Activated naive CD8-positive, alpha-beta T cell treated with anti-CD3 and anti-CD28 coated beads for 36 hours (primary cell): Measurements from ENCODE around the gene UNC13B. TPM values are rescaled to one million over a fixed set of nuclear protein-coding genes. Genes with fewer than 3 reads are reported as not detected.

Experiments
- DNase-seq: peaks from one replicate; pipeline ENCODE4 v3.0.0; 2021
- H3K27ac Mint-ChIP-seq: one replicate; pipeline ENCODE4 v1.8.0; 2022; ENCODE audit warnings: mild to moderate bottlenecking, moderate library complexity, mixed read lengths
- H3K27me3 Mint-ChIP-seq: one replicate; pipeline ENCODE4 v1.8.0; 2022; ENCODE audit warnings: mild to moderate bottlenecking, mixed read lengths
- H3K36me3 Mint-ChIP-seq: one replicate; pipeline ENCODE4 v1.8.0; 2021; ENCODE audit warnings: mild to moderate bottlenecking, mixed read lengths
- H3K4me1 Mint-ChIP-seq: one replicate; pipeline ENCODE4 v1.8.0; 2021; ENCODE audit warnings: mixed read lengths
- H3K4me3 Mint-ChIP-seq: one replicate; pipeline ENCODE4 v1.8.0; 2022; ENCODE audit warnings: mild to moderate bottlenecking, moderate library complexity, mixed read lengths
- H3K9me3 Mint-ChIP-seq: one replicate; pipeline ENCODE4 v1.8.0; 2022; ENCODE audit warnings: mixed read lengths
- total RNA-seq, 2 experiments: library from RNA; stranded (reverse); gene quantifications; one replicate each; pipeline ENCODE4 v1.2.3, GENCODE V29; 2021

The UNC13B gene
- total RNA-seq, 2 experiments from 2014 or later: 2.5 to 3.7 TPM

GRCh38 chr9:35294556-35294955 is 132.7 kb downstream of the UNC13B start:
- Mint-ChIP-seq H3K4me1 (peaks cover 4% of the 10 kb centered on the region), H3K27me3 (peaks cover 19% of the 10 kb centered on the region), H3K4me3 (no peak overlapping the region), H3K9me3 (no peaks in the 10 kb centered on the region), H3K36me3 (no peaks in the 10 kb centered on the region), H3K27ac (no peak overlapping the region)
- DNase-seq: no peak

GRCh38 chr9:35295369-35296036 is 133.7 kb downstream of the UNC13B start:
- Mint-ChIP-seq H3K4me1 (peaks cover 4% of the 10 kb centered on the region), H3K36me3 (no peaks in the 10 kb centered on the region), H3K27ac (no peak overlapping the region), H3K9me3 (no peaks in the 10 kb centered on the region), H3K4me3 (no peak overlapping the region), H3K27me3 (peaks cover 29% of the 10 kb centered on the region)
- DNase-seq: no peak

- H3K36me3 Mint-ChIP-seq: no peaks in the 10 kb centered on the region
- H3K27ac Mint-ChIP-seq: no peak overlapping the region
- peaks cover 75% of the 10 kb centered on the region for H3K27me3 Mint-ChIP-seq
- no peak for DNase-seq
- no peaks in the 10 kb centered on the region for H3K9me3 Mint-ChIP-seq
- H3K4me3 Mint-ChIP-seq: no peak overlapping the region
- H3K4me1 Mint-ChIP-seq: no peaks in the 10 kb centered on the region
These were observed 141.8 kb downstream of the UNC13B start for GRCh38 chr9:35303567-35303966.

GRCh38 chr9:35306283-35306682 is 144.5 kb downstream of the UNC13B start:
- peaks cover 59% of the 10 kb centered on the region for H3K27me3 Mint-ChIP-seq
- H3K4me1 Mint-ChIP-seq: no peaks in the 10 kb centered on the region
- H3K27ac Mint-ChIP-seq: no peak overlapping the region
- no peaks in the 10 kb centered on the region for H3K9me3 Mint-ChIP-seq
- H3K4me3 Mint-ChIP-seq: no peak overlapping the region
- H3K36me3 Mint-ChIP-seq: no peaks in the 10 kb centered on the region
- DNase-seq: no peak

GRCh38 chr9:35308316-35308715 is 146.5 kb downstream of the UNC13B start:
- Mint-ChIP-seq H3K27ac (no peak overlapping the region), H3K9me3 (no peaks in the 10 kb centered on the region), H3K36me3 (no peaks in the 10 kb centered on the region), H3K27me3 (peaks cover 45% of the 10 kb centered on the region), H3K4me1 (no peaks in the 10 kb centered on the region), H3K4me3 (no peak overlapping the region)
- DNase-seq: no peak

DNA sequence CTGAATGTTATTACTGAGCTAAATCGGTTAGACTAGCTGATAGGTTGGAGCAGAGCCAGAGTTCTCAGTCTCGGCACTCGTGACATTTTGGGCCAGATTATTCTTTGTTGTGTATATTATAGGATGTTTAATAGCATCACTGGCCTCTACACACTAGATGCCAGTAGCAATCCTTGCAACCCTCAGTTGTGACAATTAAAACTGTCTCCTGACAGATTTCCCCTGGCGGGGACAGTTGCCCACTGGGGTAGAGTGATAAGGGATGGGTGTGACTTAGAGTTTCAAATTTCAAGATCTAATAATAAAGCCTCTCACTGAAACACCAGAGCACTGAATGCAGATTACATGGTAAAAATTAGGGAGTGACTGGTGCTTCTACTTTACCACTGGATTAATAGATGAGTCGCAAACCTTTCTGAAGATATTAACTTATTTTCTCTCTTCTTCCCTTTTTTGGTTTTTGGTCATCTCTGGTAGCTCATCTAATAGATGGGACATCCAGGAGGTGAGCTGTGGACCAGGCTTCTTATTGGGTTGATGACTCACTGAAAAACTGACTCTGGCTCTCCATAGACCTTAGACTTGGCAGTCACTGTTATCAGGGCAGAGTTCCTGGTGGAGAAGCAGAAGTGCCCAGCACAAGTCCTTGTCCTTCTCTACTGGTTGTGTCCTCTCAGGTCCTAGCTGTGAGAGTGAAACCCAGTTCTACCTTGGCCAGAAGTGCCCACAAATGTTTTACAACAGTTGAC is 150.3 kb downstream of the UNC13B start:
- H3K27ac Mint-ChIP-seq: no peak overlapping the region
- no peaks in the 10 kb centered on the region for H3K4me1 Mint-ChIP-seq
- no peaks in the 10 kb centered on the region for H3K9me3 Mint-ChIP-seq
- peaks cover 11% of the 10 kb centered on the region for H3K27me3 Mint-ChIP-seq
- no peak for DNase-seq
- H3K36me3 Mint-ChIP-seq: no peaks in the 10 kb centered on the region
- H3K4me3 Mint-ChIP-seq: no peak overlapping the region

DNA sequence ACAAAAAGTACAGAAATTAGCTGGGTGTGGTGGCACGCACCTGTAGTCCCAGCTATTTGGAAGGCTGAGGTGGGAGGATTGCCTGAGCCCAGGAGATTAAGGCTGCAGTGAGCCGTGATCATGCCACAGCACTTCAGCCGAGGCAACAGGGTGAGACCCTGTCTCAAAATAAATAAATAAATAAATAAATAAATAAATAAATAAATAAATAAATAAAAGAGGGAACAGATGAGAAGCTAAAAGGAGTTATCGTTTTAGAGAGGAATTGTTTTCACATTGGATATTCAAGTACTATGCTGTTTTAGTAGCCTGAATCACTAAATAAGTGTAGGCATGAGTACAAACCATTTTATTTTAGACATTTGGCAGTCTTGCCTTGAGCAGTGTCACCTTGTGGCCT is 151.7 kb downstream of the UNC13B start:
- Mint-ChIP-seq H3K27ac (no peak overlapping the region), H3K4me3 (no peak overlapping the region), H3K4me1 (no peaks in the 10 kb centered on the region), H3K9me3 (no peaks in the 10 kb centered on the region), H3K36me3 (no peaks in the 10 kb centered on the region), H3K27me3 (peaks cover 6% of the 10 kb centered on the region)
- no peak for DNase-seq

DNA sequence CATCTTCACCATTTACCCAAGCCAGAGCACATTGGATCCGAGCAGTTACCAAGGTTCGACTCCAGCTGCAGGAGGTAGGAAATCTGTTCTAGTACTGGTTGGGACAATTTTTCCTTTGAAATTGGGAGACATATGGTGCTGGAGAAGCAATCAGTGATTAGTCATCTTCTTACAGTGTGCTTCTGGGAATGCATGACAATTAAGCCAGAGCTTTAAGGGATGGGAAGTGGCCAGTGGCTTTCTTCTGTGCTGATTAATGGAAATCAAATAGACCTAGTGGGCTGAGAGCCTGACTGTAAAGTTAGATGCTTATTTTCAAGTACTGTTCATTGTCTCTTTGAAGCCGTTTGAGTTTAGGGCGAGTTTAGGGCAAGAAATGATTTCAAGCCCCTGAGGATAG is 152.1 kb downstream of the UNC13B start:
- H3K27ac Mint-ChIP-seq: no peak overlapping the region

GRCh38 chr9:35318741-35319140 is 156.9 kb downstream of the UNC13B start:
- no peaks in the 10 kb centered on the region for H3K4me1 Mint-ChIP-seq
- H3K36me3 Mint-ChIP-seq: no peaks in the 10 kb centered on the region
- H3K27me3 Mint-ChIP-seq: no peaks in the 10 kb centered on the region
- no peak overlapping the region for H3K4me3 Mint-ChIP-seq
- no peak for DNase-seq
- no peak overlapping the region for H3K27ac Mint-ChIP-seq
- H3K9me3 Mint-ChIP-seq: no peaks in the 10 kb centered on the region

More for the DNA sequence above, 152.1 kb downstream of the UNC13B start:
- H3K27me3 Mint-ChIP-seq: peaks cover 6% of the 10 kb centered on the region
- no peaks in the 10 kb centered on the region for H3K4me1 Mint-ChIP-seq
- no peak overlapping the region for H3K4me3 Mint-ChIP-seq
- no peak for DNase-seq
- no peaks in the 10 kb centered on the region for H3K9me3 Mint-ChIP-seq
- no peaks in the 10 kb centered on the region for H3K36me3 Mint-ChIP-seq

GRCh38 chr9:35322075-35322885 is 160.5 kb downstream of the UNC13B start:
- Mint-ChIP-seq H3K27me3 (no peaks in the 10 kb centered on the region), H3K9me3 (no peaks in the 10 kb centered on the region), H3K4me3 (no peak overlapping the region), H3K36me3 (no peaks in the 10 kb centered on the region), H3K27ac (no peak overlapping the region), H3K4me1 (no peaks in the 10 kb centered on the region)
- no peak for DNase-seq

DNA sequence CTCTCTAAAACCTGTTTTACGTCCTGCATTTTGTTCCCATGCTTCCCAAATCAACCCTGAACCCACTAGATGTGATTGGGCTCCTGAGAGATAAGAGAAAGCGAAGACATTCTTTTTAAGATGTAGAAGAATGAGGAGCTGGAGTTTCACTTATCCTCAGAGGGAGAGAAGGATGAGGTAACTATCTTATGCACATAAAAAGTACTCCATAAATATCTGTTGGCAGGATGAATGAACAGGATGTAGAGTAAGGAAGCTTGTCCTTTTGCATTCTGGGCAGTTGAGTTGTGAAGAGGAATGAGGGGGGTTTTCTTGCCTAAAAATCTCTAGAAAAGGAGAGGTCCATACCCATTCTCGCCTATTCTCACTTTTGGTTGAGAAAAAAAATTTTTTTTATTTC is 163.2 kb downstream of the UNC13B start:
- Mint-ChIP-seq H3K4me3 (no peak overlapping the region), H3K27ac (no peak overlapping the region), H3K9me3 (no peaks in the 10 kb centered on the region), H3K4me1 (no peaks in the 10 kb centered on the region), H3K36me3 (no peaks in the 10 kb centered on the region), H3K27me3 (peaks cover 7% of the 10 kb centered on the region)
- no peak for DNase-seq

GRCh38 chr9:35333551-35333950 is 171.7 kb downstream of the UNC13B start:
- no peak overlapping the region for H3K27ac Mint-ChIP-seq
- DNase-seq: no peak
- no peaks in the 10 kb centered on the region for H3K9me3 Mint-ChIP-seq
- no peaks in the 10 kb centered on the region for H3K4me1 Mint-ChIP-seq
- peaks cover 10% of the 10 kb centered on the region for H3K27me3 Mint-ChIP-seq
- H3K36me3 Mint-ChIP-seq: peaks cover 3% of the 10 kb centered on the region
- no peak overlapping the region for H3K4me3 Mint-ChIP-seq

DNA sequence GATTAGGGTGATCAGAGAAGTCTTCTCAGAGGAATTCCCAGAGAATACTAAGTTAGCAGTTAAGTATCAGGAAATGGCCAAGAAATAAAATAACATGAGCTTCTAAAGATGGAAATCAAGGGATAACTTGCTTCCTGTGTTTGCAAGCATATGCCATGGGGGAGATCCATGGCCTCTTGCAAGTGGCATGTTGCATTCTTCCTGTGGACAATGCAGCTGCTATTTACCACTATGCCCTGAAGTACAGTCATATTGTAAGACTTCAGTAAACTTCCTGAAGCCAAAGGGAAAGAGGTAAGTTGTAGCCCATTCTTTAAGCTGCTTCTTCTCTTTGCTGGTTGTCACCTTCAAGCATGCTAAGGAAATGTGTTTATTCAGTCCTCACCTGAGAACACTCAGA is 173.4 kb downstream of the UNC13B start:
- Mint-ChIP-seq H3K9me3 (no peaks in the 10 kb centered on the region), H3K27ac (no peak overlapping the region), H3K27me3 (peaks cover 5% of the 10 kb centered on the region), H3K4me3 (no peak overlapping the region), H3K4me1 (no peaks in the 10 kb centered on the region), H3K36me3 (peaks cover 3% of the 10 kb centered on the region)
- DNase-seq: no peak

DNA sequence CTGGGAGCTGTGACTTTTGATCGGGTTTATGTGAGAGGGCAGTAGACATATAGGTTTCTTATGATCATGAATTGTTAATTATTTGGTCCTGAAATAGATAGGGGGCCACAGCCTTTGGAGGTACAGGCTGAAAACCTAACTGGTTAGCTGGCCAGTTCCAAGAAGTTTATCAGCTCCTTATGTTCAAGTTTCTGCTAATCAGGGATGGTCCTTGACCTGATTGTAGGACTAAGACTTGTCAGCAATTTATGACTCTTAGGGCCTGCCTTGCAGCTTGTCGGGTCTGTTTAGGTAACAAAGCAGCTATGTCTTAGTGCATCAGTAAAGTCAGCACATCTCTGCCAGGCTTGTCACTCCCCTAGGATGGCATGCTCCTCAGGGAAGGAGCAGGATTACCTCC is 176.3 kb downstream of the UNC13B start:
- H3K4me3 Mint-ChIP-seq: no peak overlapping the region
- no peaks in the 10 kb centered on the region for H3K4me1 Mint-ChIP-seq
- H3K9me3 Mint-ChIP-seq: no peaks in the 10 kb centered on the region
- H3K36me3 Mint-ChIP-seq: no peaks in the 10 kb centered on the region
- no peak overlapping the region for H3K27ac Mint-ChIP-seq
- H3K27me3 Mint-ChIP-seq: peaks cover 4% of the 10 kb centered on the region
- DNase-seq: no peak

GRCh38 chr9:35338561-35339274 is 176.9 kb downstream of the UNC13B start:
- no peak for DNase-seq
- H3K36me3 Mint-ChIP-seq: no peaks in the 10 kb centered on the region
- no peak overlapping the region for H3K27ac Mint-ChIP-seq
- H3K4me1 Mint-ChIP-seq: no peaks in the 10 kb centered on the region
- H3K4me3 Mint-ChIP-seq: no peak overlapping the region
- H3K9me3 Mint-ChIP-seq: no peaks in the 10 kb centered on the region
- H3K27me3 Mint-ChIP-seq: peaks cover 4% of the 10 kb centered on the region
